ENCODE results near the gene EPHB2. TPM values are rescaled to one million over a fixed set of nuclear protein-coding genes. Genes with fewer than 3 reads are reported as not detected.

EPHB2 gene
- total and polyA plus RNA-seq, 7 donors, result 1.2 to 38.6 (median 3.0) TPM

GRCh38 chr1:22803833-22804232, 93.2 kb downstream of the EPHB2 start:
- Histone ChIP-seq H3K36me3 (no peaks in the 10 kb centered on the region), H3K9me3 (no peaks in the 10 kb centered on the region), H3K4me3 (no peak overlapping the region), H3K4me1 (peaks cover 0 to 22% (median 14%) of the 10 kb centered on the region in 4 donors), H3K27me3 (no peaks in the 10 kb centered on the region), H3K27ac (no peak overlapping the region)
- 93 to 94% methylated on average over 5 of the region's 5 CpGs for WGBS, 2 donors
- DNase-seq, result no peak
- intact Hi-C loops (cut with DNase I), result no loop called here
- TF ChIP-seq POLR2A (IDR thresholded peaks at IDR 0.05) (no peak), POLR2AphosphoS5 (IDR thresholded peaks at IDR 0.05) (no peak), EP300 (IDR thresholded peaks at IDR 0.05) (no peak), CTCF (IDR thresholded peaks at IDR 0.05) (no peak)

DNA sequence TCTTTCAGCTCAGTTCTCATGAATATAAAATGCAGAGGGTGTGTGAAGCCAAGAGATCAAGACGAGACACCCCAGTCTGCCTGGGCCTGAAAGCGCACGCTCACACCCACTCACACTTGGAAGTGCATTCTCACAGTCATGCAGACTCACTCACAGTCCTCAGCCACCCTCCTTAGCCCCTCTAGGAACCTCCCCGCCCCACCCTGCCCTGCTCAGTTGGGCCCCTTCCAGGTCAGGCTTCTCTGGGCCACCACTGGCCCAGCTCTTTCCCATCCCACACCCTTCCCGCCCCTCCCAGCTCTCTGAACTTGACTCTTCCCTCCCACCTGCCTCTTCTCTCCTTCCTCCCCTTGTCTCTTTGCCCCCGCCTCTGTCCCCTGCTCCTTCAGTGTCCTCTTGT, 93.8 kb downstream of the EPHB2 start:
- no peak for DNase-seq
- Histone ChIP-seq H3K27ac (no peak overlapping the region), H3K27me3 (no peaks in the 10 kb centered on the region), H3K9me3 (no peaks in the 10 kb centered on the region), H3K4me3 (no peak overlapping the region), H3K36me3 (no peaks in the 10 kb centered on the region), H3K4me1 (peaks cover 0 to 28% (median 20%) of the 10 kb centered on the region in 4 donors)
- 64 to 68% methylated on average over 6 of the region's 6 CpGs for WGBS, 2 donors
- intact Hi-C loops (cut with DNase I), result no loop called here
- TF ChIP-seq CTCF (IDR thresholded peaks at IDR 0.05) (no peak), POLR2A (IDR thresholded peaks at IDR 0.05) (no peak), POLR2AphosphoS5 (IDR thresholded peaks at IDR 0.05) (no peak), EP300 (IDR thresholded peaks at IDR 0.05) (no peak)

GRCh38 chr1:22804969-22805671, 94.5 kb downstream of the EPHB2 start:
- Histone ChIP-seq H3K4me1 (peaks cover 0 to 30% (median 25%) of the 10 kb centered on the region in 4 donors), H3K36me3 (no peaks in the 10 kb centered on the region), H3K4me3 (no peak overlapping the region), H3K27ac (no peak overlapping the region), H3K27me3 (no peaks in the 10 kb centered on the region), H3K9me3 (no peaks in the 10 kb centered on the region)
- intact Hi-C loops (cut with DNase I), result no loop called here
- 85 to 86% methylated on average over 7 of the region's 7 CpGs for WGBS, 2 donors
- TF ChIP-seq CTCF (IDR thresholded peaks at IDR 0.05) (no peak), EP300 (IDR thresholded peaks at IDR 0.05) (no peak), POLR2A (IDR thresholded peaks at IDR 0.05) (no peak), POLR2AphosphoS5 (IDR thresholded peaks at IDR 0.05) (no peak)
- DNase-seq, result no peak

DNA sequence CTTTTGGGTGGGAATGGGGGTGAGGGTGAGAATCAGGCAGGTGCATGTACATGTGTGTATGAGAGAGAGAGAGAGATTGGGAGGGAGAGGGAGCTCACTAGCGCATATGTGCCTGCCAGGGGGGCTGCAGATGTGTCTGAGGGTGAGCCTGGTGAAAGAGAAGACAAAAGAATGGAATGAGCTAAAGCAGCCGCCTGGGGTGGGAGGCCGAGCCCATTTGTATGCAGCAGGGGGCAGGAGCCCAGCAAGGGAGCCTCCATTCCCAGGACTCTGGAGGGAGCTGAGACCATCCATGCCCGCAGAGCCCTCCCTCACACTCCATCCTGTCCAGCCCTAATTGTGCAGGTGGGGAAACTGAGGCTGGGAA, 95.0 kb downstream of the EPHB2 start:
- TF ChIP-seq EP300 (IDR thresholded peaks at IDR 0.05) (no peak), POLR2A (IDR thresholded peaks at IDR 0.05) (no peak), CTCF (IDR thresholded peaks at IDR 0.05) (no peak), POLR2AphosphoS5 (IDR thresholded peaks at IDR 0.05) (no peak)
- H3K4me3 ChIP-seq, result no peak overlapping the region
- H3K9me3 ChIP-seq, result no peaks in the 10 kb centered on the region
- H3K36me3 ChIP-seq, result no peaks in the 10 kb centered on the region
- no peak overlapping the region for H3K27ac ChIP-seq
- H3K27me3 ChIP-seq, result no peaks in the 10 kb centered on the region
- peaks cover 0 to 30% (median 25%) of the 10 kb centered on the region in 4 donors for H3K4me1 ChIP-seq
- intact Hi-C loops (cut with DNase I), result no loop called here
- DNase-seq, result no peak
- 90 to 92% methylated on average over 4 of the region's 4 CpGs for WGBS, 2 donors

DNA sequence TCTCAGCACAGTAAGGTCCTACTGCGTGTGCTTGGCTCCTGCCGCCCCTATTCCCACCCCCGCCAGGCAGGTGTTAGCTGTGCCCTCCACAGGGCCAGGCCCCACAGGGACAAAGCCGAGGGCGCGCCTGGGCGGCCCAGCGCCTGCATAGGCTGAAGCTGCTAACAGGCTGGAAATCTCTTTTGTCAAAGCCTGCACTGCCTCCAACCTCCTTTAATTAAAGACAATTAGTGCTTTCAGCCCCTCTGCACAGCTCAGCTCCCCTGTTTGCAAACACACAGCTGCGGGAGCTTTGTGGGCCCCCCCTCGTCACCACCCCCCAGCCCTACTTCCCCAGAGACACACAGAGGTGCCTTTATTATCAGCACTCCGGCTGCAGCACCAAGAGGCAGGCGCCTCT, 95.9 kb downstream of the EPHB2 start:
- intact Hi-C loops (cut with DNase I), result no loop called here

More for the DNA sequence above, 95.9 kb downstream of the EPHB2 start:
- TF ChIP-seq CTCF (IDR thresholded peaks at IDR 0.05), result no peak
- Histone ChIP-seq H3K4me1 (peaks cover 0 to 30% (median 25%) of the 10 kb centered on the region in 4 donors), H3K27me3 (no peaks in the 10 kb centered on the region), H3K36me3 (no peaks in the 10 kb centered on the region), H3K9me3 (no peaks in the 10 kb centered on the region), H3K4me3 (no peak overlapping the region), H3K27ac (no peak overlapping the region)
- WGBS, 2 donors, result 86 to 90% methylated on average over 12 of the region's 12 CpGs
- no peak for DNase-seq

Measured in sigmoid colon (tissue), 7 donors.